SH-SY5Y (cell line): Measurements from ENCODE around the gene ZNF236.

ENCODE experiments used
- GATA2 ChIP-seq: IDR thresholded peaks from 2 replicates; pipeline ENCODE4 v1.6.1; 2011; ENCODE audit warnings: mild to moderate bottlenecking, low read depth, low read length
- GATA3 ChIP-seq: IDR thresholded peaks from 2 replicates; pipeline ENCODE4 v1.6.1; 2011; ENCODE audit warnings: low read depth, mild to moderate bottlenecking, low read length, moderate library complexity

DNA sequence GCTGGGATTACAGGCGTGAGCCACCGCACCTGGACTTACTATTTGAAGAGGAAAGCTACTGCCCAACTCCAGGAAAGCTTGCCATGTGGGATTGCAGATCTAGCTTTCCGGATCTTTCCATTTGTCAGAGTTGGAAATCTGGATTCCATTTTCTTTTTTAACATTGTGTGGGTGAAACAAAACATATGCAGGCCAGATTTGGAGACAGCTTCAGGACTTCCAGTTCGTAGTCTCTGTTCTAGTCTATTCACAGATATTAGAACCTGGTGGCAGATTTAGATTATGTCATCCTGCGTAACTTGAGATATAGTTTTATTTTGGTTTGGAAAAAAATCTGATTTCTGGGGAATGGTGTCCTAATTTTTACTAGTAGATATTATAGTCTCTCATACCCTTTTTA, 70.5 kb downstream of the ZNF236 start:
- TF ChIP-seq GATA2 = no peak
- TF ChIP-seq GATA3 = no peak
